Karpas-422 (cell line): ENCODE results near the gene RGS5. TPM values are rescaled to one million over a fixed set of nuclear protein-coding genes. Genes with fewer than 3 reads are reported as not detected.
"Not testable (repeated sequence)": the region's sequence is repeated elsewhere in the genome, so short reads cannot be mapped to it uniquely, and the experiment has no call there.

ENCODE experiments used
- DNase-seq: peaks from one replicate; pipeline ENCODE4 v3.0.0-alpha.2; 2015
- H2AFZ ChIP-seq: fragments of 200-600 bp; sonication (generic); 2 replicates; pipeline ENCODE4 v1.6.1; 2014; ENCODE audit warnings: antibody characterized with exemption, low read length, mixed read lengths
- H3K27ac ChIP-seq: fragments of 200-600 bp; sonication (generic); 2 replicates; pipeline ENCODE4 v1.5.1; 2014; ENCODE audit warnings: mild to moderate bottlenecking, low read length, moderate library complexity
- H3K27me3 ChIP-seq: fragments of 200-600 bp; sonication (generic); 2 replicates; pipeline ENCODE4 v1.6.1; 2014; ENCODE audit warnings: low read length, mixed read lengths
- H3K36me3 ChIP-seq: fragments of 200-600 bp; sonication (generic); 2 replicates; pipeline ENCODE4 v1.6.1; 2014; ENCODE audit warnings: low read length, mixed read lengths; ENCODE audit not compliant: insufficient read depth
- H3K4me1 ChIP-seq: fragments of 200-600 bp; sonication (generic); 2 replicates; pipeline ENCODE4 v1.6.1; 2014; ENCODE audit warnings: mild to moderate bottlenecking, low read length, mixed read lengths
- H3K4me2 ChIP-seq: fragments of 200-600 bp; sonication (generic); 2 replicates; pipeline ENCODE4 v1.6.1; 2014; ENCODE audit warnings: low read length, low read depth, mild to moderate bottlenecking; ENCODE audit not compliant: poor library complexity, severe bottlenecking
- H3K4me3 ChIP-seq: fragments of 200-600 bp; sonication (generic); 2 replicates; pipeline ENCODE4 v1.5.1; 2014; ENCODE audit warnings: mild to moderate bottlenecking, antibody characterized with exemption, low read length, mixed read lengths
- H3K79me2 ChIP-seq: fragments of 200-600 bp; sonication (generic); 2 replicates; pipeline ENCODE4 v1.6.1; 2014; ENCODE audit warnings: mild to moderate bottlenecking, low read length, mixed read lengths
- H3K9ac ChIP-seq: fragments of 200-600 bp; sonication (generic); 2 replicates; pipeline ENCODE4 v1.6.0; 2014; ENCODE audit warnings: low read length
- H3K9me2 ChIP-seq: fragments of 200-600 bp; sonication (generic), shearing (Covaris generic); replicated peaks from 2 replicates; pipeline ENCODE4 v1.6.0; 2014; ENCODE audit warnings: mild to moderate bottlenecking, low read length, moderate library complexity; ENCODE audit not compliant: insufficient read depth
- H3K9me3 ChIP-seq: fragments of 300-700, 200-600 bp; sonication (generic); 2 replicates; pipeline ENCODE4 v1.6.1; 2014; ENCODE audit warnings: low read length, mixed read lengths
- H4K20me1 ChIP-seq: fragments of 200-600 bp; sonication (generic); 2 replicates; pipeline ENCODE4 v1.6.1; 2014; ENCODE audit warnings: mild to moderate bottlenecking, antibody characterized with exemption, low read length, low read depth; ENCODE audit not compliant: insufficient read depth
- total RNA-seq: library from RNA; depleted of rRNA; stranded (reverse); fragments of >200 nt; shearing (Covaris generic); gene quantifications from 2 replicates; pipeline ENCODE4 v1.2.3, GENCODE V29; 2014; ENCODE audit warnings: low replicate concordance; rRNA removed

RGS5 gene
- 4.5 and 27.0 TPM in 2 replicates for total RNA-seq

- no peaks in the 10 kb centered on the region for H3K79me2 ChIP-seq
- H3K9ac ChIP-seq, result no peak within 1 kb of the TSS
- no peaks in the 10 kb centered on the region for H4K20me1 ChIP-seq
- H3K9me3 ChIP-seq, result no peaks in the 10 kb centered on the region
- no peaks in the 10 kb centered on the region for H3K9me2 ChIP-seq
- H3K27ac ChIP-seq, result no peak within 1 kb of the TSS
- H3K27me3 ChIP-seq, result no peaks in the 10 kb centered on the region; the same call in 1 of the 2 replicates
- H3K4me3 ChIP-seq, result no peak within 1 kb of the TSS
- no peak within 1 kb of the TSS for H3K4me2 ChIP-seq
- no peaks in the 10 kb centered on the region for H3K36me3 ChIP-seq
- H3K4me1 ChIP-seq, result peaks cover 4% of the 10 kb centered on the region
- H2AFZ ChIP-seq, result no peak within 1 kb of the TSS
- DNase-seq, result no peak
Measured at GRCh38 chr1:163202833-163203451, at the start of gene RGS5. RGS5 (minus strand) TSS chr1:163202916; CDS start chr1:163202835, 81 bp downstream.

GRCh38 chr1:163250382-163250974 is 47.8 kb upstream of the RGS5 start:
- no peaks in the 10 kb centered on the region for H3K4me1 ChIP-seq
- no peak overlapping the region for H3K4me2 ChIP-seq

GRCh38 chr1:163248064-163248463 is 45.3 kb upstream of the RGS5 start:
- no peak for DNase-seq
- Histone ChIP-seq H4K20me1 (no peaks in the 10 kb centered on the region), H2AFZ (no peak overlapping the region), H3K27me3 (no peaks in the 10 kb centered on the region), H3K9me2 (peaks cover 4% of the 10 kb centered on the region; the same call in 1 of the 2 replicates), H3K36me3 (no peaks in the 10 kb centered on the region), H3K79me2 (no peaks in the 10 kb centered on the region), H3K9me3 (no peaks in the 10 kb centered on the region), H3K4me1 (no peaks in the 10 kb centered on the region), H3K9ac (no peak overlapping the region), H3K4me3 (no peak overlapping the region), H3K4me2 (no peak overlapping the region), H3K27ac (no peak overlapping the region)

More at GRCh38 chr1:163250382-163250974, 47.8 kb upstream of the RGS5 start:
- Histone ChIP-seq H2AFZ (no peak overlapping the region), H3K36me3 (no peaks in the 10 kb centered on the region), H3K79me2 (no peaks in the 10 kb centered on the region), H3K9ac (no peak overlapping the region), H3K9me3 (no peaks in the 10 kb centered on the region), H3K27me3 (no peaks in the 10 kb centered on the region), H3K9me2 (peaks cover 4% of the 10 kb centered on the region; the same call in 1 of the 2 replicates), H4K20me1 (no peaks in the 10 kb centered on the region), H3K27ac (no peak overlapping the region), H3K4me3 (no peak overlapping the region)
- no peak for DNase-seq

- H3K4me1 ChIP-seq, H3K4me2 ChIP-seq, H3K27ac ChIP-seq, H2AFZ ChIP-seq, H3K27me3 ChIP-seq, H3K79me2 ChIP-seq, H4K20me1 ChIP-seq, H3K9me3 ChIP-seq, H3K36me3 ChIP-seq, H3K4me3 ChIP-seq, H3K9ac ChIP-seq, H3K9me2 ChIP-seq, DNase-seq: not testable (repeated sequence)
Measured at GRCh38 chr1:163244648-163245047, 41.9 kb upstream of the RGS5 start.

- no peaks in the 10 kb centered on the region for H3K27me3 ChIP-seq
- no peaks in the 10 kb centered on the region for H3K9me2 ChIP-seq
- H4K20me1 ChIP-seq, result no peaks in the 10 kb centered on the region
- no peaks in the 10 kb centered on the region for H3K9me3 ChIP-seq
- H3K27ac ChIP-seq, result no peak overlapping the region
- no peak overlapping the region for H3K9ac ChIP-seq
- H3K79me2 ChIP-seq, result no peaks in the 10 kb centered on the region
- H3K4me3 ChIP-seq, result no peak overlapping the region
- no peaks in the 10 kb centered on the region for H3K36me3 ChIP-seq
- no peaks in the 10 kb centered on the region for H3K4me1 ChIP-seq
- H2AFZ ChIP-seq, result no peak overlapping the region
- H3K4me2 ChIP-seq, result no peak overlapping the region
- DNase-seq, result no peak
Measured at GRCh38 chr1:163241746-163242145, 39.0 kb upstream of the RGS5 start.

GRCh38 chr1:163240705-163241104 is 38.0 kb upstream of the RGS5 start:
- Histone ChIP-seq H3K27ac (no peak overlapping the region), H3K79me2 (no peaks in the 10 kb centered on the region), H3K36me3 (no peaks in the 10 kb centered on the region), H3K9me3 (no peaks in the 10 kb centered on the region), H3K4me3 (no peak overlapping the region), H2AFZ (no peak overlapping the region), H4K20me1 (no peaks in the 10 kb centered on the region), H3K9ac (no peak overlapping the region), H3K4me2 (no peak overlapping the region), H3K4me1 (no peaks in the 10 kb centered on the region), H3K9me2 (no peaks in the 10 kb centered on the region), H3K27me3 (no peaks in the 10 kb centered on the region)
- no peak for DNase-seq

GRCh38 chr1:163233643-163234042 is 30.9 kb upstream of the RGS5 start:
- not testable (repeated sequence) for H3K9me3 ChIP-seq, H4K20me1 ChIP-seq, H3K4me3 ChIP-seq, H3K4me1 ChIP-seq, H2AFZ ChIP-seq, H3K79me2 ChIP-seq, H3K9me2 ChIP-seq, H3K27me3 ChIP-seq, DNase-seq, H3K27ac ChIP-seq, H3K4me2 ChIP-seq, H3K36me3 ChIP-seq, H3K9ac ChIP-seq

- H3K27ac ChIP-seq, result no peak overlapping the region
- H3K36me3 ChIP-seq, result no peaks in the 10 kb centered on the region; the same call in 1 of the 2 replicates
- no peak for DNase-seq
- no peak overlapping the region for H3K4me3 ChIP-seq
- no peak overlapping the region for H2AFZ ChIP-seq
- H3K9me3 ChIP-seq, result no peaks in the 10 kb centered on the region
- H3K9ac ChIP-seq, result no peak overlapping the region
- H3K4me2 ChIP-seq, result no peak overlapping the region
- H3K79me2 ChIP-seq, result no peaks in the 10 kb centered on the region
- H3K27me3 ChIP-seq, result no peaks in the 10 kb centered on the region; the same call in 1 of the 2 replicates
- H3K9me2 ChIP-seq, result no peaks in the 10 kb centered on the region
- no peaks in the 10 kb centered on the region for H3K4me1 ChIP-seq
- no peaks in the 10 kb centered on the region for H4K20me1 ChIP-seq
Measured at GRCh38 chr1:163231385-163231784, 28.7 kb upstream of the RGS5 start.
